ENCODE results near the gene SPTLC1. TPM values are rescaled to one million over a fixed set of nuclear protein-coding genes. Genes with fewer than 3 reads are reported as not detected.

SPTLC1 gene
- total and polyA plus RNA-seq, 10 of the 15 experiments (the other 5 are each of a cell fraction or from before 2014, with no cell fraction given), result 38.0 to 68.7 (median 52.8) TPM

- TF ChIP-seq ZNF687 (IDR thresholded peaks at IDR 0.05) (no peak), HDAC6 (IDR thresholded peaks at IDR 0.05; ENCODE audit: unreplicated experiment) (no peak), YBX1 (IDR thresholded peaks at IDR 0.05) (no peak), BCLAF1 (IDR thresholded peaks at IDR 0.05) (no peak), MTA2 (IDR thresholded peaks at IDR 0.05; ENCODE audit: low read depth) (no peak), JUND (IDR thresholded peaks at IDR 0.05; ENCODE audit: low read depth, low read length) (no peak), RAD51 (IDR thresholded peaks at IDR 0.05) (no peak)
These were observed 70.3 kb downstream of the SPTLC1 start (continued) for GRCh38 chr9:92044936-92045335.

Measured in GM12878 (cell line).